Measurements from ENCODE around the gene PICALM.
"Not testable (repeated sequence)": the region's sequence is repeated elsewhere in the genome, so short reads cannot be mapped to it uniquely, and the experiment has no call there.

Gene PICALM

DNA sequence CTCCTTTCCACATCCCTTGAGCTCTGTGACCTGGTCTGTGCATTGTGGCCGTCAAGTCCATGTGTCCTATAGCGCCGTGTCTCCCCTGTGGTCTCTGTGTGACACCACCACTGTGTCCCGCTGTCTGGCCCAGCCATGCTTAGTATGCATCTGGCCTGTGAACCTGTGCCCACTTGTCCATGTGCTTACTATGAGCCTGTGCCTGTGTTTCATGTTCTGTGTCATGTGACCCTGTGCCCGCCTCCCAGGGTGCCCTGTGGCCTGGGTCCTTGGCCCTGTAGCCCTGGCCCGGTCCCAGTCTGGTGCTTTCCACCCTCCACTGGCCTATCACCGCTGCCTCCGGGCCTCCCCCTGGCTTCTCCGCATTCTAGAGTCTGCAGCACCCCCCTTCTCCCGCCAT lies 133.1 kb downstream of the PICALM start:
- DNase-seq: no peak

DNA sequence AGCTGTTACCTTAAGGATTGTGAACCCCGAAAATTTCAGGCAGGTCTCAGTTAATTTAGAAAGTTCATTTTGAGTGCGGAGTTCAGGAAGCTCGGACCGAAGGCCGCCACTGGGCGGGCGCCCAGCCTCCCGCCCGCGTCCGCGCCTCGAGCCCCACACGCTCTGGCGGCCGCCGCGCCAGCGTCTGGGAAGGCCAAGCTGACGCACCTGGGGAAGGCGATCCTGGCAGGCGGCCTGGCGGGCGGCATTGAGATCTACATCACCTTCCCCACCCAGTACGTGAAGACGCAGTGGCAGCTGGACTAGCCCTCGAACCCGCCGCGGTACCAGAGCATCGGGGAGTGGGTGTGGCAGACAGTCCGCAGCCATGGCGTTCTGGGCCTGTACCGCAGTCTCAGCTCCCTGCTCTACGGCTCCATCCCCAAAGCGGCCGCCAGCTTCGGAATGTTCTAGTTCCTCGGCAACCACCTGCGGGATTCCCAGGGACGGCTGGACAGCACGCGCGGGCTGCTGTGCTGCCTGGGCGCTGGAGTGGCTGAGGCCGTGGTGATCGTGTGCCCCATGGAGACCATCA lies 134.2 kb downstream of the PICALM start:
- DNase-seq: no peak

DNA sequence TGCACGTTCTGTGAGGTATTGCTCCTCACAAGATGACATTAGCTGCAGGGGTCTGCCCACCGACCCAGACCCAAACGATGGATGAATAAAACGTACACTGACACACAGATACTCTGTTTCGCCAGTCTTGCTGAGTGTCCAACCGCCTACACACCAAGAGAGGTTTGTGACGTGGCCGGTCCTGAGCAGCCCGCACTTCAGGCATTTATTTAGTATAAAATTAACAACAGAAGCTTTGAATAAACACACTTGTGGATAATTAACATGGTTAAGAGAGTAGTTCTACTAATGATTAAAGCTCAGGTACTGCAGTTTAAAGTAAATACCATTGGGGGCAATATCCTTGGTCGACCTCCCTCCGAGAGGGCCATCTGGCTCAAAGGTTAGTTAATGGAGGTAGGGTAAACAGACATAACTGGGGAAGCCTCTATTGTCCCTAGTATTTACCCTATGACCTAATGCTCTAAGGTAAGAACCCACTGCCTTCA lies 138.0 kb downstream of the PICALM start:
- DNase-seq: no peak

DNA sequence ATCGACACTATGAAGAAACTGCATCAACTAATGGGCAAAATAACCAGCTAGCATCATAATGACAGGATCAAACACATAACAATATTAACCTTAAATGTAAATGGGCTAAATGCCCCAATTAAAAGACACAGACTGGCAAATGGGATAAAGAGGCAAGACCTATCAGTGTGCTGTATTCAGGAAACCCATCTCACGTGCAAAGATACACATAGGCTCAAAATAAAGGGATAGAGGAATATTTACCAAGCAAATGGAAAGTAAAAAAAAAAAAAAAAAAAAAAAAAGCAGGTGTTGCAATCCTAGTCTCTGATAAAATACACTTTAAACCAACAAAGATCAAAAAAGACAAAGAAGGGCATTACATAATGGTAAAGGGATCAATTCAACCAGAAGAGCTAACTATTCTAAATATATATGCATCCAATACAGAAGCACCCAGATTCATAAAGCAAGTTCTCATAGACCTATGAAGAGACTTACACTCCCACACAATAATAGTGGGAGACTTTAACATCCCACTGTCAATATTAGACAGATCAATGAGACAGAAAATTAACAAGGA lies 142.2 kb downstream of the PICALM start:
- DNase-seq: not testable (repeated sequence)

DNA sequence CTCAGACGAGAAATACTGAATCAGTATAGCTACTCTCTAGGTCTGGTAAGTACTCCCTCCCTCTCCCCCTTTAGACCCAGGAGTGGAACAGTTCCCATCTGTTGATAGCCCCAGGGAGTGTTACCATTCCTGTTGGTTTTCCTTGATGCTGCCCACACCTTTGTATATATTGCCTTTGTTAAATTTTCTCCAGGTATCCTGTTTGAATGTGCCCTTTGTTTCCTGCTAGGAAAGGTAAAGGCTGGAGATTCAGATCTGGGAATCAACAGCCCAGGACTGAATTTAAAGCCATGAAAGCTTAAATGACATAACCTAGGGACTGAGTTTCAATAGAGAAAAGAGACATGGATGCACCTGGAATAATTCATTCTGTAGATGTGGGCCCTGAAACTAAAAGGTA lies 145.4 kb downstream of the PICALM start:
- no peak for DNase-seq

DNA sequence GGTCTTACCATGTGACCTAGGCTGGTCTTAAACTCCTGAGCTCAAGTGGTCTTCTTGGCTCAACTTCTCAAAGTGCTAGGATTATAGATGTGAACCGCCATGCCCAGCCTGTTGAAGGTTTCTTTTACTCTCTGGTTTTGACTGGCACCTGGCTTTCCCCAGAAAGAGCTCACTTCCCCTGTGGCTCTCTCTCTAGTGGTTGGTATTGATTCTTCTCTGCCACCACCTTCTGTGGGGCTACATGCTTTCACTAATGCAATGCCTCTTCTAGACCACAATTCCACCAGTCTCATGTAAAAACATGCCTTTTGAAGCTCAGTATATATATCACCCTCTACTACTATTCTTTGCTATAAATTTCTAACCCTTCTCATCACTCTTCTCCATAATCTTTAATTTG lies 146.5 kb downstream of the PICALM start:
- no peak for DNase-seq

DNA sequence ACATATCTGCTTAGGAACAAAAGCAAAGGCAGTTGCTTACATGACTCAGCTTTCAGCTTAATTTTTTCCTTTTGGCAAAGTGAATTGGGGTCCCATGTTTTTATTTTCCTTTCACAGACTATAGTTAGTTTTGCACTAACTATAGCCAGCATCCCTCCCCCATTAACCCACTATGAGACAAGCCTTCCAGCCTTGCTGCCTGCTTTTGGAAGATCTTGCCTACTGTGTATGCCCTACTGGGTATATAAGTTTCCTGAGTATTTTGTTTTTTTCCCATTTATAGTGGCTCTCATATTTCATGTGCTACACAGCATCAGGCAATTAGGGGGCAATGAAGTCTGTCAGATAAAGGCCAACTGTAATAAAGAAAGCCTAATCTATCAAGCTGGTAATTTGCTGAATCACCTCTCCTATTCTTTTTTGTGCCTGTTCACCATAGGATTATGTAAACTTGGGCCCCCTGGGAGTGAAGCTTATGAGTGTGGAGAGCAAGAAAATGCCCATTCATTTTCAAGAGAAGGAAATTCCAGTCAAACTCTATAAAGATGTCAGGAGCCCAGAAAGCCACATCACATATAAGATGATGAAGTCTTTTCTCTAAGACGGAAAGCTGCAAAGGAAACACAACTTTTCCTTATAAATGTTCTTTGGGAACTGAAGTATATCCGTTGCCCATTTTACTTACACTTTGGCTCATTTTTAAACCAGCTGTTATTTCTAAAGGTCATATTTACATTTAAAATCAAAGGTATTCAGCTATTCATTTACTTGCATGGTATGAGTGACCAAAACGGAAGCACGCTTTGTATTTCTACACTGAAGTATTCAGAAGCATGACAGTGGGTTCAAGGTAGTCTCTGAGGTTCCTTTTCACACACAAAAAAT lies 149.7 kb downstream of the PICALM start:
- no peak for DNase-seq

DNA sequence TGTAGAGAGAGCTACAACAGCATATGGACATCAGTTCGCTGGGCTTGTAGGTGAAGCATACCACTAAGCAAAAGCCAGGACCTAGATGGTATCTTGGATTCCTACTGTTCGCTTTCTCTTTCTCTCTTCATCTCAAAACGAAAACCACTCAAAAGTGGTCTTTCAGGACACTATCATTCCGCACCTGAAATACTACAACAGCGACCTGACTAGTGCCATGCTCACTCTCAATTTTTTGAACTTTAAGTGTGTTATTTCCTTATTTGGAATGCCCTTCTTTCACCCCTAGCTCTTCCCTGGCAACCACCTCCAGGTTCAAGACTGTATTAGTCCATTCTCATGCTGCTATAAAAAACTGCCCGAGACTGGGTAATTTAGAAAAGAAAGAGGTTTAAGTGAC lies 154.5 kb downstream of the PICALM start:
- DNase-seq: no peak

DNA sequence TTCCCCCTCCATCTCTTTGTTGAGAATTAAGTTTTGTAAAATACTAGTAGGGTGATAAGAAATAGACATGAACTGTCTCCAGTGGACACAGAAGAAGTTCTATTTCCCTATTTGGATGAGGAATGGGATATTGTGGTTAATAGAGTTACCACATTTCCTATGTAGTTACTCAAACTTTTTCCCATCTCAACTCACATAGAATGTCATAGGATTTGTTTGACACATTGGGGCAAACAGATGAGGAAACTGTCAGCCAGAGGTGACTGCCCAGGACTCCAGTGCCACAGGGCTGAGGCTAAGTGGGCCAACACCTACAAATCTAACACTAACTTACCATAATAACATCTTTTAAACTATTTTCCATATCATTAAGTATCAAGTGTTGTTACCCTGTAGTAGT lies 155.4 kb downstream of the PICALM start:
- no peak for DNase-seq

DNA sequence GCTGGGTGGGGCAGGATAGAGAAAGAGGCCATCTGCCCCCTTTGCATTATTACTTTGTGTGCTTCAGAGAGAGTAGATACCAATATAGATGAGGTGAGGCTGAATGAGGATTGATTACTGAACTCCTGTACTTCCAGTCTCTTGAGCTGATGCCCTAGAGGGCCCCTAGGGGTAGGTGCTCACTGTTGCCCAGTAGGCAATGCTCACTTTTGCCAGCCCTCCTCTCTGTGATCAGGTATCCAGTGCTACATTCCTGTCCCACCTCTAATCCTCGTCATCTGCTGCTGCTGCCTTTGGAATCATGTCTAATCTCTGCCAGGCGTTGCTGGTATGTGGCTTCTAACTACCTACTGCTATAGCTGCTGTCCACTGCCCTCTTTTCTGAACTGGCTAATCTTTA lies 156.5 kb downstream of the PICALM start:
- no peak for DNase-seq
